Lower leg skin (tissue), 4 donors: Measurements from ENCODE around the gene STIL. TPM values are rescaled to one million over a fixed set of nuclear protein-coding genes. Genes with fewer than 3 reads are reported as not detected.

Experiments
- DNase-seq, 2 donors: peaks; one replicate each; pipeline ENCODE4 v3.0.0-alpha.2; 2019; ENCODE audit warnings: low spot score in 2 of 2
- H3K4me3 ChIP-seq: fragments of 200-600 bp; sonication (generic); 2 replicates; pipeline ENCODE4 v1.5.1; 2017; ENCODE audit warnings: mild to moderate bottlenecking, low read depth; ENCODE audit not compliant: poor library complexity, severe bottlenecking
- POLR2A ChIP-seq, 2 donors: fragments of 450-650 bp; IDR thresholded peaks; one replicate each; pipeline ENCODE4 v1.6.1; 2016 to 2017; ENCODE audit warnings: antibody characterized with exemption in 2 of 2, mild to moderate bottlenecking in 1 of 2, moderate library complexity in 1 of 2
- WGBS, 2 donors: methylation state at CpG; one replicate each; pipeline ENCODE4 v1.1.5; 2018; 5-methylcytosine and 5-hydroxymethylcytosine counted together
- intact Hi-C: fragments of 100-400 bp; cut with DNase I; formaldehyde crosslinking; loops from one replicate; pipeline ENCODE4 v1.15.0; 2023; ENCODE audit warnings: low total_unique reads
- total RNA-seq, 4 donors: library from RNA; depleted of rRNA; stranded (reverse); fragments of >200 nt; gene quantifications; one replicate each; pipeline ENCODE4 v1.1.0, GENCODE V29; 2016
- TF ChIP-seq, protein P1 (sequence below), 3 donors: fragments of 450-650 bp; IDR thresholded peaks; one replicate each; pipeline ENCODE4 v1.5.1; 2016; ENCODE audit warnings: antibody characterized with exemption in 3 of 3, mild to moderate bottlenecking in 3 of 3, moderate library complexity in 2 of 3

Gene STIL
- total RNA-seq, 4 donors from 2014 or later: 1.8 to 9.7 (median 4.3) TPM

- WGBS, 2 donors: 87 to 91% methylated on average over 4 of the region's 4 CpGs
- intact Hi-C loops: no loop called here
- no peak for DNase-seq
- H3K4me3 ChIP-seq: no peak overlapping the region
- TF ChIP-seq, protein P1, sequence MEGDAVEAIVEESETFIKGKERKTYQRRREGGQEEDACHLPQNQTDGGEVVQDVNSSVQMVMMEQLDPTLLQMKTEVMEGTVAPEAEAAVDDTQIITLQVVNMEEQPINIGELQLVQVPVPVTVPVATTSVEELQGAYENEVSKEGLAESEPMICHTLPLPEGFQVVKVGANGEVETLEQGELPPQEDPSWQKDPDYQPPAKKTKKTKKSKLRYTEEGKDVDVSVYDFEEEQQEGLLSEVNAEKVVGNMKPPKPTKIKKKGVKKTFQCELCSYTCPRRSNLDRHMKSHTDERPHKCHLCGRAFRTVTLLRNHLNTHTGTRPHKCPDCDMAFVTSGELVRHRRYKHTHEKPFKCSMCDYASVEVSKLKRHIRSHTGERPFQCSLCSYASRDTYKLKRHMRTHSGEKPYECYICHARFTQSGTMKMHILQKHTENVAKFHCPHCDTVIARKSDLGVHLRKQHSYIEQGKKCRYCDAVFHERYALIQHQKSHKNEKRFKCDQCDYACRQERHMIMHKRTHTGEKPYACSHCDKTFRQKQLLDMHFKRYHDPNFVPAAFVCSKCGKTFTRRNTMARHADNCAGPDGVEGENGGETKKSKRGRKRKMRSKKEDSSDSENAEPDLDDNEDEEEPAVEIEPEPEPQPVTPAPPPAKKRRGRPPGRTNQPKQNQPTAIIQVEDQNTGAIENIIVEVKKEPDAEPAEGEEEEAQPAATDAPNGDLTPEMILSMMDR (IDR thresholded peaks at IDR 0.05): no peak
- TF ChIP-seq POLR2A (IDR thresholded peaks at IDR 0.05): no peak
These were observed 98.2 kb downstream of the STIL start for GRCh38 chr1:47215713-47216112.

DNA sequence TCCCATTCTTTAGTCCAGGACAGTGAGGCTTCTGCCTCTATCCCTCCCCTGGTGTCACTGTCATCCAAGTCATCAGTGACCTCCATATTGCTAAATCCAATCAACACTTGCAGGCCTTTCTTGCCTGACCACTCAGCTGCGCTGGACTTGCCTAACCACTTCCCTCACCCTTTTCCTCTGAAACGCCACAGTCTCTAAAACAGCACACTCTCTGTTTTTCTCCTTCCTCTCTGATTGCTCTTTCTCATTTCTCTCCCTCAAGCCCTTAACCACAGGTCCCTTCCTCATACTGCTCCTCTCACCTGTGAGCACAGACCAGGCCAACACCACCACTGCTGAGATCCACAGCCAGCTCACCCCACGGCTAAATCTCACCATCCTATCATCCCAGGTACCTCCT is 99.4 kb downstream of the STIL start:
- no peak for TF ChIP-seq POLR2A (IDR thresholded peaks at IDR 0.05)
- TF ChIP-seq, protein P1 (IDR thresholded peaks at IDR 0.05): no peak
- intact Hi-C loops: no loop called here
- WGBS, 2 donors: 75 to 79% methylated on average over 3 of the region's 3 CpGs
- no peak for DNase-seq
- no peak overlapping the region for H3K4me3 ChIP-seq

DNA sequence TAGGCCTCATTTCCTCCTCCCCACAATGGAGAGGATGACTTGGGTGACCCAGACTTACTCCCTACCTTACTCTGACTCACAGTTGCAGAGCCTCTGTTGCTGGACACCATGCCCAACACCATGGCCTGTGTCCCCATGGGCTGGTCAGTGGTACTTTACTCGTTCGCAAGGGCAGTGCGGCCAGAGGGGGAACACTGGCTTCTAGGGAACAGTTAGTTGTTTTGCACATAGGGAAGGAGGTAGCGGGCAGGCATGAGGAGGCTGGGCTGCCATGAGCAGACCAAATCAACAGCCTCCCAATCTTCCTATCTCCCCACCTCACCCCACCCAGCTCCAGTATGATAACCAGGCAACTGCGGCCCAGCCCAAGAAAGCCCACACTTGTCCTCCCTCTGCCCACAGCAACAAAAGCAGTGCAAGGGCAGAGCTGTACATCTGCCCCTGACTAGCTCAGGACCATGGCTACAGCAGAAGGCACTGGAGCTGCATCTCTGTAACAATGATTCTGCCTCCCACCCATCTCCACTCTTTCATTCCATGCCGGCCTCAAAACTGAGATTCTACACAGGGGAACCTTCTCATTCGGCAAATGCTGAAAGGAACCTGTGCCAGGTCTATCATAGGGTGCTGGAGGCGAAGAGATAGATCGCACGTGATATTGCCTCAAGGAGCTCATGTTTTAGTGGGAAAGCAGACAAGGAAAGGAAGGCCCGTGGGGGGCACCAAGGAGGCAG is 100.5 kb downstream of the STIL start:
- TF ChIP-seq, protein P1 (IDR thresholded peaks at IDR 0.05): no peak
- no peak for TF ChIP-seq POLR2A (IDR thresholded peaks at IDR 0.05)

DNA sequence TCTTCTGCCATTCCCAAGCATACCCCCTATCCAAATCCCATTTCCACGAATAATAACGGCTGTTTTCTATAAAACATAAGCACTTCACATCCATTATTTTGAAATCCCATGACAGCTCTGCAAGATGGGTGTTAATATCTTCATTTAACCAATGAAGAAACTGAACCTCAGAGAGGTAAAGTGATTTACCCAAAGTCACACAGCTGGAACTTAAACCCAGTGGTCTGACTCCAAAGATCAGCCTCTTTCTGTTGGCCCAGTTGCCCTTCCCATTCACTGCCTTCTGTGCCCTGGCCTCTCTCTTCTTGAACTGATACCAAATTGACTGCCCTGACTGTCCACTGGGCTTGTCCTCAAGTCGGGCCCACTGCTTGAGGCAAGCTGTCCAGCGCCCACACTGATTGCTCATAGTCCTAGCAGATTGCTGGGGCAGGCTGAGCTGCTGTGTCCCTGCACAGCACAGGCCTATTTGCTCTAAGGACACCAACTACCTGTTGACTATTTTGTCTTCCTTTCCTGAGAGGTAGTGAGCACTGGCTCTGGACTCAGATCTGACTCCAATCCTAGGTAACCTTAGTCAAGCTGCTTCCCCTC is 101.2 kb downstream of the STIL start:
- no peak overlapping the region for H3K4me3 ChIP-seq
- DNase-seq: no peak
- intact Hi-C loops: no loop called here
- WGBS, 2 donors: 77 to 80% methylated on average over 4 of the region's 4 CpGs
- TF ChIP-seq POLR2A (IDR thresholded peaks at IDR 0.05): no peak
- TF ChIP-seq, protein P1 (IDR thresholded peaks at IDR 0.05): no peak

More for the DNA sequence above, 100.5 kb downstream of the STIL start:
- DNase-seq: peak in 1 of 2 donors; percentile 68
- intact Hi-C loops: no loop called here
- WGBS, 2 donors: 65 to 79% methylated on average over 11 of the region's 11 CpGs
- H3K4me3 ChIP-seq: no peak overlapping the region

- intact Hi-C loops: no loop called here
- WGBS, 2 donors: 67 to 70% methylated on average over 9 of the region's 9 CpGs
- TF ChIP-seq POLR2A (IDR thresholded peaks at IDR 0.05): no peak
- TF ChIP-seq, protein P1 (IDR thresholded peaks at IDR 0.05): no peak
- no peak overlapping the region for H3K4me3 ChIP-seq
- peak in 1 of 2 donors; percentile 50 for DNase-seq
These were observed 102.1 kb downstream of the STIL start for GRCh38 chr1:47211796-47212269.
